Endothelial cell of umbilical vein (primary cell): ENCODE measurements around the gene TES.

Experiments used
- EZH2 ChIP-seq: IDR thresholded peaks from 2 replicates; pipeline ENCODE4 v1.6.1; 2012; ENCODE audit warnings: borderline replicate concordance, low read depth, mild to moderate bottlenecking, moderate library complexity, low read length, inconsistent platforms; ENCODE audit not compliant: severe bottlenecking
- FOS ChIP-seq: IDR thresholded peaks from 2 replicates; pipeline ENCODE4 v1.6.1; 2011; ENCODE audit warnings: mild to moderate bottlenecking, low read length, moderate library complexity, borderline replicate concordance; ENCODE audit not compliant: insufficient read depth
- JUN ChIP-seq: IDR thresholded peaks from 2 replicates; pipeline ENCODE4 v1.6.1; 2011; ENCODE audit warnings: borderline replicate concordance, low read depth; ENCODE audit not compliant: insufficient read length, insufficient read depth
- POLR2A ChIP-seq: IDR thresholded peaks from 2 replicates; pipeline ENCODE4 v1.6.1; 2012; ENCODE audit warnings: low read depth, mild to moderate bottlenecking, control low read depth, low read length
- POLR2AphosphoS5 ChIP-seq: IDR thresholded peaks from 2 replicates; pipeline ENCODE4 v1.6.1; 2012; ENCODE audit warnings: low read depth, mild to moderate bottlenecking, control low read depth, low read length, moderate library complexity; ENCODE audit not compliant: insufficient read depth
- TF ChIP-seq, protein P1 (sequence below), 2 donors: IDR thresholded peaks; 1 replicate in 1 of 2; 2 replicates in 1 of 2; pipeline ENCODE4 v1.5.1; 2011; ENCODE audit warnings: low read length in 2 of 2, mild to moderate bottlenecking in 2 of 2, moderate library complexity in 2 of 2, control low read depth in 1 of 2, inconsistent platforms in 1 of 2, low read depth in 1 of 2; ENCODE audit not compliant: insufficient read depth in 1 of 2; ENCODE audit errors: extremely low read depth in 1 of 2

DNA sequence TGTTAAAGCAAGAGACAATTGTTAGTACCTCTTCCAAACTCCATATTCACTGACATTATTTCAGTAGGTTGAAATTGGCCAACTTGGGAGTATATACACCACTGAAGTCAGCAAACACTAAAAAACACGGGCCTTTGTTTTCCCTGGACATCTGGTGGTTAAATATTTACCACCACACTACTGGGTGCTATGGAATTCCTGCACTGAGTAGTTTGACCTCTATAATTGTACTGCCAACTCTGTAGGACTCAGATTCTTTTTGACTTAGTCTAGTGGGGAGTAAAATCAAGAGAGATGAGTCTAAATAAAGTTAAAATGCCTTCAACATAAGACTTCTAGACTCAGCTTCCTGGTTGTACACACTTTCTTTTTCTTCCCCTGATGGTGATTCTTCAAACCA is 41.3 kb upstream of the TES start:
- TF ChIP-seq EZH2 (no peak), POLR2A (no peak), POLR2AphosphoS5 (no peak), JUN (no peak), FOS (no peak)
- TF ChIP-seq, protein P1, sequence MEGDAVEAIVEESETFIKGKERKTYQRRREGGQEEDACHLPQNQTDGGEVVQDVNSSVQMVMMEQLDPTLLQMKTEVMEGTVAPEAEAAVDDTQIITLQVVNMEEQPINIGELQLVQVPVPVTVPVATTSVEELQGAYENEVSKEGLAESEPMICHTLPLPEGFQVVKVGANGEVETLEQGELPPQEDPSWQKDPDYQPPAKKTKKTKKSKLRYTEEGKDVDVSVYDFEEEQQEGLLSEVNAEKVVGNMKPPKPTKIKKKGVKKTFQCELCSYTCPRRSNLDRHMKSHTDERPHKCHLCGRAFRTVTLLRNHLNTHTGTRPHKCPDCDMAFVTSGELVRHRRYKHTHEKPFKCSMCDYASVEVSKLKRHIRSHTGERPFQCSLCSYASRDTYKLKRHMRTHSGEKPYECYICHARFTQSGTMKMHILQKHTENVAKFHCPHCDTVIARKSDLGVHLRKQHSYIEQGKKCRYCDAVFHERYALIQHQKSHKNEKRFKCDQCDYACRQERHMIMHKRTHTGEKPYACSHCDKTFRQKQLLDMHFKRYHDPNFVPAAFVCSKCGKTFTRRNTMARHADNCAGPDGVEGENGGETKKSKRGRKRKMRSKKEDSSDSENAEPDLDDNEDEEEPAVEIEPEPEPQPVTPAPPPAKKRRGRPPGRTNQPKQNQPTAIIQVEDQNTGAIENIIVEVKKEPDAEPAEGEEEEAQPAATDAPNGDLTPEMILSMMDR (IDR thresholded peaks at IDR 0.05; ENCODE audit: extremely low read depth in 1 of 2, insufficient read depth in 1 of 2, low read depth in 1 of 2, low read length in 2 of 2) = no peak
